ENCODE results near the gene TRIM3. TPM values are rescaled to one million over a fixed set of nuclear protein-coding genes. Genes with fewer than 3 reads are reported as not detected.

The TRIM3 gene
- total and polyA plus RNA-seq, 2 experiments from 2014 or later, result 7.9 to 21.1 TPM

DNA sequence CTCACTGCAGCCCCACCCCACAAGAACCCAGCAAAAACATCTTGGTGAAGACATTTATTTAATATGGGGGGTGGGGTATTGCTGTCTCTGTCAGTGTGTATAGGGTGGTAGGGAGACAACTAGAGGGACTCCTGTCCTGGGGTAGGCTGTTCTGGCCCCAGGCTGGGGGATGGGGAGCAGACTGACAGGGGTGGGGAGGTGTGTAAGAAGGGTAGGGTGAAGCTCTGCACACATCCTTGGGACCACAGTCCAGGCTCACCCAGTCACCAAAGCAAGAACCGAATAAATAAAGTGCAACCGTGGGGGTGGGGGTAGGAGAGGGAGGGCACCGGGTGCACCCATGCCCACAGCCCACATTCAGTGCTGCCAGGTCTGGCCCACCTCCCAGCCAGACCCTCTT, 25.2 kb downstream of the TRIM3 start:
- Histone ChIP-seq H3K4me1 (ENCODE audit: insufficient read depth) (no peaks in the 10 kb centered on the region), H3K27me3 (ENCODE audit: insufficient read depth) (no peaks in the 10 kb centered on the region), H3K79me2 (replicated peaks; ENCODE audit: insufficient read depth) (no peaks in the 10 kb centered on the region), H3K9me2 (ENCODE audit: insufficient read depth) (no peaks in the 10 kb centered on the region), H4K20me1 (replicated peaks; ENCODE audit: insufficient read depth) (no peaks in the 10 kb centered on the region), H3K4me2 (no peak overlapping the region), H3F3A (replicated peaks; ENCODE audit: low read depth) (no peaks in the 10 kb centered on the region), H3K36me3 (ENCODE audit: insufficient read depth) (0 out of 2 replicates have a peak, but pooled peaks cover 3% of the 10 kb centered on the region), H3K4me3 (no peak overlapping the region), H2AFZ (no peak overlapping the region), H3K27ac (ENCODE audit: low read depth) (no peak overlapping the region)
- ATAC-seq (no peak), DNase-seq (ENCODE audit: low spot score) (no peak)
- Mint-ChIP-seq H3K9me3 (no peaks in the 10 kb centered on the region), H3K4me1 (no peaks in the 10 kb centered on the region), H3K27ac (no peak overlapping the region), H3K4me3 (no peak overlapping the region), H3K36me3 (ENCODE audit: low read depth) (no peaks in the 10 kb centered on the region), H3K27me3 (ENCODE audit: insufficient read depth, low read depth, poor library complexity) (no peaks in the 10 kb centered on the region)
- TF ChIP-seq JUNB (IDR thresholded peaks at IDR 0.05; ENCODE audit: unreplicated experiment) (no peak), EZH2phosphoT487 (IDR thresholded peaks at IDR 0.05; ENCODE audit: unreplicated experiment) (no peak), EZH2 (IDR thresholded peaks at IDR 0.05; ENCODE audit: low read depth, unreplicated experiment) (no peak), NANOG (IDR thresholded peaks at IDR 0.05; ENCODE audit: borderline replicate concordance) (no peak), CREB1 (CRISPR knock-in tag; IDR thresholded peaks at IDR 0.05; ENCODE audit: low read depth) (no peak), ZNF114 (CRISPR knock-in tag; IDR thresholded peaks at IDR 0.05) (no peak), STAT1 (IDR thresholded peaks at IDR 0.05; ENCODE audit: unreplicated experiment) (no peak), ZNF331 (CRISPR knock-in tag; IDR thresholded peaks at IDR 0.05; ENCODE audit: low read depth) (no peak), POLR2AphosphoS5 (IDR thresholded peaks at IDR 0.05; ENCODE audit: low read depth) (no peak)
- TF ChIP-seq, protein P1, sequence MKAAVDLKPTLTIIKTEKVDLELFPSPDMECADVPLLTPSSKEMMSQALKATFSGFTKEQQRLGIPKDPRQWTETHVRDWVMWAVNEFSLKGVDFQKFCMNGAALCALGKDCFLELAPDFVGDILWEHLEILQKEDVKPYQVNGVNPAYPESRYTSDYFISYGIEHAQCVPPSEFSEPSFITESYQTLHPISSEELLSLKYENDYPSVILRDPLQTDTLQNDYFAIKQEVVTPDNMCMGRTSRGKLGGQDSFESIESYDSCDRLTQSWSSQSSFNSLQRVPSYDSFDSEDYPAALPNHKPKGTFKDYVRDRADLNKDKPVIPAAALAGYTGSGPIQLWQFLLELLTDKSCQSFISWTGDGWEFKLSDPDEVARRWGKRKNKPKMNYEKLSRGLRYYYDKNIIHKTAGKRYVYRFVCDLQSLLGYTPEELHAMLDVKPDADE (IDR thresholded peaks at IDR 0.05), result no peak
- TF ChIP-seq, protein P2, sequence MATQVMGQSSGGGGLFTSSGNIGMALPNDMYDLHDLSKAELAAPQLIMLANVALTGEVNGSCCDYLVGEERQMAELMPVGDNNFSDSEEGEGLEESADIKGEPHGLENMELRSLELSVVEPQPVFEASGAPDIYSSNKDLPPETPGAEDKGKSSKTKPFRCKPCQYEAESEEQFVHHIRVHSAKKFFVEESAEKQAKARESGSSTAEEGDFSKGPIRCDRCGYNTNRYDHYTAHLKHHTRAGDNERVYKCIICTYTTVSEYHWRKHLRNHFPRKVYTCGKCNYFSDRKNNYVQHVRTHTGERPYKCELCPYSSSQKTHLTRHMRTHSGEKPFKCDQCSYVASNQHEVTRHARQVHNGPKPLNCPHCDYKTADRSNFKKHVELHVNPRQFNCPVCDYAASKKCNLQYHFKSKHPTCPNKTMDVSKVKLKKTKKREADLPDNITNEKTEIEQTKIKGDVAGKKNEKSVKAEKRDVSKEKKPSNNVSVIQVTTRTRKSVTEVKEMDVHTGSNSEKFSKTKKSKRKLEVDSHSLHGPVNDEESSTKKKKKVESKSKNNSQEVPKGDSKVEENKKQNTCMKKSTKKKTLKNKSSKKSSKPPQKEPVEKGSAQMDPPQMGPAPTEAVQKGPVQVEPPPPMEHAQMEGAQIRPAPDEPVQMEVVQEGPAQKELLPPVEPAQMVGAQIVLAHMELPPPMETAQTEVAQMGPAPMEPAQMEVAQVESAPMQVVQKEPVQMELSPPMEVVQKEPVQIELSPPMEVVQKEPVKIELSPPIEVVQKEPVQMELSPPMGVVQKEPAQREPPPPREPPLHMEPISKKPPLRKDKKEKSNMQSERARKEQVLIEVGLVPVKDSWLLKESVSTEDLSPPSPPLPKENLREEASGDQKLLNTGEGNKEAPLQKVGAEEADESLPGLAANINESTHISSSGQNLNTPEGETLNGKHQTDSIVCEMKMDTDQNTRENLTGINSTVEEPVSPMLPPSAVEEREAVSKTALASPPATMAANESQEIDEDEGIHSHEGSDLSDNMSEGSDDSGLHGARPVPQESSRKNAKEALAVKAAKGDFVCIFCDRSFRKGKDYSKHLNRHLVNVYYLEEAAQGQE (IDR thresholded peaks at IDR 0.05; ENCODE audit: unreplicated experiment), result no peak
- TF ChIP-seq, protein P3, sequence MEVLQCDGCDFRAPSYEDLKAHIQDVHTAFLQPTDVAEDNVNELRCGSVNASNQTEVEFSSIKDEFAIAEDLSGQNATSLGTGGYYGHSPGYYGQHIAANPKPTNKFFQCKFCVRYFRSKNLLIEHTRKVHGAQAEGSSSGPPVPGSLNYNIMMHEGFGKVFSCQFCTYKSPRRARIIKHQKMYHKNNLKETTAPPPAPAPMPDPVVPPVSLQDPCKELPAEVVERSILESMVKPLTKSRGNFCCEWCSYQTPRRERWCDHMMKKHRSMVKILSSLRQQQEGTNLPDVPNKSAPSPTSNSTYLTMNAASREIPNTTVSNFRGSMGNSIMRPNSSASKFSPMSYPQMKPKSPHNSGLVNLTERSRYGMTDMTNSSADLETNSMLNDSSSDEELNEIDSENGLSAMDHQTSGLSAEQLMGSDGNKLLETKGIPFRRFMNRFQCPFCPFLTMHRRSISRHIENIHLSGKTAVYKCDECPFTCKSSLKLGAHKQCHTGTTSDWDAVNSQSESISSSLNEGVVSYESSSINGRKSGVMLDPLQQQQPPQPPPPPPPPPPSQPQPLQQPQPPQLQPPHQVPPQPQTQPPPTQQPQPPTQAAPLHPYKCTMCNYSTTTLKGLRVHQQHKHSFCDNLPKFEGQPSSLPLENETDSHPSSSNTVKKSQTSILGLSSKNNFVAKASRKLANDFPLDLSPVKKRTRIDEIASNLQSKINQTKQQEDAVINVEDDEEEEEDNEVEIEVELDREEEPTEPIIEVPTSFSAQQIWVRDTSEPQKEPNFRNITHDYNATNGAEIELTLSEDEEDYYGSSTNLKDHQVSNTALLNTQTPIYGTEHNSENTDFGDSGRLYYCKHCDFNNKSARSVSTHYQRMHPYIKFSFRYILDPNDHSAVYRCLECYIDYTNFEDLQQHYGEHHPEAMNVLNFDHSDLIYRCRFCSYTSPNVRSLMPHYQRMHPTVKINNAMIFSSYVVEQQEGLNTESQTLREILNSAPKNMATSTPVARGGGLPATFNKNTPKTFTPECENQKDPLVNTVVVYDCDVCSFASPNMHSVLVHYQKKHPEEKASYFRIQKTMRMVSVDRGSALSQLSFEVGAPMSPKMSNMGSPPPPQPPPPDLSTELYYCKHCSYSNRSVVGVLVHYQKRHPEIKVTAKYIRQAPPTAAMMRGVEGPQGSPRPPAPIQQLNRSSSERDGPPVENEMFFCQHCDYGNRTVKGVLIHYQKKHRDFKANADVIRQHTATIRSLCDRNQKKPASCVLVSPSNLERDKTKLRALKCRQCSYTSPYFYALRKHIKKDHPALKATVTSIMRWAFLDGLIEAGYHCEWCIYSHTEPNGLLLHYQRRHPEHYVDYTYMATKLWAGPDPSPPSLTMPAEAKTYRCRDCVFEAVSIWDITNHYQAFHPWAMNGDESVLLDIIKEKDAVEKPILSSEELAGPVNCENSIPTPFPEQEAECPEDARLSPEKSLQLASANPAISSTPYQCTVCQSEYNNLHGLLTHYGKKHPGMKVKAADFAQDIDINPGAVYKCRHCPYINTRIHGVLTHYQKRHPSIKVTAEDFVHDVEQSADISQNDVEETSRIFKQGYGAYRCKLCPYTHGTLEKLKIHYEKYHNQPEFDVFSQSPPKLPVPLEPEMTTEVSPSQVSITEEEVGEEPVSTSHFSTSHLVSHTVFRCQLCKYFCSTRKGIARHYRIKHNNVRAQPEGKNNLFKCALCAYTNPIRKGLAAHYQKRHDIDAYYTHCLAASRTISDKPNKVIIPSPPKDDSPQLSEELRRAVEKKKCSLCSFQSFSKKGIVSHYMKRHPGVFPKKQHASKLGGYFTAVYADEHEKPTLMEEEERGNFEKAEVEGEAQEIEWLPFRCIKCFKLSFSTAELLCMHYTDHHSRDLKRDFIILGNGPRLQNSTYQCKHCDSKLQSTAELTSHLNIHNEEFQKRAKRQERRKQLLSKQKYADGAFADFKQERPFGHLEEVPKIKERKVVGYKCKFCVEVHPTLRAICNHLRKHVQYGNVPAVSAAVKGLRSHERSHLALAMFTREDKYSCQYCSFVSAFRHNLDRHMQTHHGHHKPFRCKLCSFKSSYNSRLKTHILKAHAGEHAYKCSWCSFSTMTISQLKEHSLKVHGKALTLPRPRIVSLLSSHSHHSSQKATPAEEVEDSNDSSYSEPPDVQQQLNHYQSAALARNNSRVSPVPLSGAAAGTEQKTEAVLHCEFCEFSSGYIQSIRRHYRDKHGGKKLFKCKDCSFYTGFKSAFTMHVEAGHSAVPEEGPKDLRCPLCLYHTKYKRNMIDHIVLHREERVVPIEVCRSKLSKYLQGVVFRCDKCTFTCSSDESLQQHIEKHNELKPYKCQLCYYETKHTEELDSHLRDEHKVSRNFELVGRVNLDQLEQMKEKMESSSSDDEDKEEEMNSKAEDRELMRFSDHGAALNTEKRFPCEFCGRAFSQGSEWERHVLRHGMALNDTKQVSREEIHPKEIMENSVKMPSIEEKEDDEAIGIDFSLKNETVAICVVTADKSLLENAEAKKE (CRISPR knock-in tag; IDR thresholded peaks at IDR 0.05), result no peak
- TF ChIP-seq, protein P4, sequence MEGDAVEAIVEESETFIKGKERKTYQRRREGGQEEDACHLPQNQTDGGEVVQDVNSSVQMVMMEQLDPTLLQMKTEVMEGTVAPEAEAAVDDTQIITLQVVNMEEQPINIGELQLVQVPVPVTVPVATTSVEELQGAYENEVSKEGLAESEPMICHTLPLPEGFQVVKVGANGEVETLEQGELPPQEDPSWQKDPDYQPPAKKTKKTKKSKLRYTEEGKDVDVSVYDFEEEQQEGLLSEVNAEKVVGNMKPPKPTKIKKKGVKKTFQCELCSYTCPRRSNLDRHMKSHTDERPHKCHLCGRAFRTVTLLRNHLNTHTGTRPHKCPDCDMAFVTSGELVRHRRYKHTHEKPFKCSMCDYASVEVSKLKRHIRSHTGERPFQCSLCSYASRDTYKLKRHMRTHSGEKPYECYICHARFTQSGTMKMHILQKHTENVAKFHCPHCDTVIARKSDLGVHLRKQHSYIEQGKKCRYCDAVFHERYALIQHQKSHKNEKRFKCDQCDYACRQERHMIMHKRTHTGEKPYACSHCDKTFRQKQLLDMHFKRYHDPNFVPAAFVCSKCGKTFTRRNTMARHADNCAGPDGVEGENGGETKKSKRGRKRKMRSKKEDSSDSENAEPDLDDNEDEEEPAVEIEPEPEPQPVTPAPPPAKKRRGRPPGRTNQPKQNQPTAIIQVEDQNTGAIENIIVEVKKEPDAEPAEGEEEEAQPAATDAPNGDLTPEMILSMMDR (conservative IDR thresholded peaks at IDR 0.05; ENCODE audit: low read depth in 2 of 2), result no peak
